Fibroblast of lung (primary cell): ENCODE data around the gene MSANTD1. TPM values are rescaled to one million over a fixed set of nuclear protein-coding genes. Genes with fewer than 3 reads are reported as not detected.

Experiments
- DNase-seq, 2 donors: peaks; one replicate each; pipeline versions ENCODE4 v3.0.0 to v3.0.0-alpha.2; 2010; ENCODE audit warnings: low read depth in 2 of 2
- H2AFZ ChIP-seq: 2 replicates; pipeline ENCODE4 v1.5.1; 2012; ENCODE audit warnings: low read length, control low read depth, inconsistent platforms
- H3K27ac ChIP-seq: 2 replicates; pipeline ENCODE4 v1.5.1; 2011; ENCODE audit warnings: low read length, control low read depth; ENCODE audit not compliant: insufficient read depth
- H3K27me3 ChIP-seq: 2 replicates; pipeline ENCODE4 v1.5.1; 2011; ENCODE audit warnings: mild to moderate bottlenecking, low read length; ENCODE audit not compliant: control insufficient read depth, insufficient read depth
- H3K36me3 ChIP-seq: 2 replicates; pipeline ENCODE4 v1.5.1; 2011; ENCODE audit warnings: low read length; ENCODE audit not compliant: control insufficient read depth, insufficient read depth
- H3K4me1 ChIP-seq: 2 replicates; pipeline ENCODE4 v1.5.1; 2011; ENCODE audit warnings: low read length; ENCODE audit not compliant: control insufficient read depth, insufficient read depth; ENCODE audit errors: extremely low read depth
- H3K4me2 ChIP-seq: 2 replicates; pipeline ENCODE4 v1.5.1; 2011; ENCODE audit warnings: low read length, control low read depth; ENCODE audit not compliant: insufficient read depth; ENCODE audit errors: extremely low read depth
- H3K4me3 ChIP-seq, 4 experiments: fragments of 200-600 bp in 1 of 4; sonication (generic) in 1 of 4; replicated peaks in 1 of 4; 2 replicates each; pipeline ENCODE4 v1.5.1; 2011 to 2016; ENCODE audit warnings: low read length in 4 of 4, low read depth in 3 of 4, mild to moderate bottlenecking in 3 of 4, control low read depth in 2 of 4, inconsistent platforms in 1 of 4, mixed read lengths in 1 of 4; ENCODE audit not compliant: insufficient read depth in 1 of 4; ENCODE audit errors: control extremely low read depth in 1 of 4
- H3K79me2 ChIP-seq: 2 replicates; pipeline ENCODE4 v1.5.1; 2012; ENCODE audit warnings: mild to moderate bottlenecking, low read length, inconsistent platforms; ENCODE audit not compliant: control insufficient read depth, insufficient read depth
- H3K9ac ChIP-seq: 2 replicates; pipeline ENCODE4 v1.5.1; 2011; ENCODE audit warnings: mild to moderate bottlenecking, low read length, control low read depth; ENCODE audit not compliant: insufficient read depth
- H3K9me3 ChIP-seq: 2 replicates; pipeline ENCODE4 v1.5.1; 2012; ENCODE audit warnings: low read depth, low read length; ENCODE audit not compliant: control insufficient read depth, insufficient read depth
- H4K20me1 ChIP-seq: 2 replicates; pipeline ENCODE4 v1.5.1; 2011; ENCODE audit warnings: low read length; ENCODE audit not compliant: control insufficient read depth, insufficient read depth; ENCODE audit errors: extremely low read depth
- EZH2 ChIP-seq: IDR thresholded peaks from 2 replicates; pipeline ENCODE4 v1.5.1; 2012; ENCODE audit warnings: low read length, control low read depth, mild to moderate bottlenecking; ENCODE audit errors: missing control alignments
- polyA plus RNA-seq, 2 donors: library from polyadenylated mRNA; depleted of rRNA in 1 of 2; stranded (reverse) in 1 of 2; unstranded in 1 of 2; fragments of >200 nt; gene quantifications; 2 replicates each; pipeline ENCODE4 v1.2.1, GENCODE V29; 2011 to 2012; ENCODE audit warnings: missing spikeins in 1 of 2
- total RNA-seq: library from RNA; depleted of rRNA; stranded (reverse); fragments of >200 nt; gene quantifications from 2 replicates; pipeline ENCODE4 v1.2.1, GENCODE V29; 2014
- TF ChIP-seq, protein P1 (sequence below), 2 donors: IDR thresholded peaks in 1 of 2; conservative IDR thresholded peaks in 1 of 2; 1 replicate in 1 of 2; 2 replicates in 1 of 2; pipeline ENCODE4 v1.5.1; 2011 to 2012; ENCODE audit warnings: low read length in 2 of 2, control low read depth in 1 of 2, inconsistent platforms in 1 of 2, low read depth in 1 of 2, mild to moderate bottlenecking in 1 of 2

Gene MSANTD1
- total and polyA plus RNA-seq, 2 donors (not counting 1 experiment from before 2014, with no cell fraction given) = 0.50 TPM; not detected in 1

DNA sequence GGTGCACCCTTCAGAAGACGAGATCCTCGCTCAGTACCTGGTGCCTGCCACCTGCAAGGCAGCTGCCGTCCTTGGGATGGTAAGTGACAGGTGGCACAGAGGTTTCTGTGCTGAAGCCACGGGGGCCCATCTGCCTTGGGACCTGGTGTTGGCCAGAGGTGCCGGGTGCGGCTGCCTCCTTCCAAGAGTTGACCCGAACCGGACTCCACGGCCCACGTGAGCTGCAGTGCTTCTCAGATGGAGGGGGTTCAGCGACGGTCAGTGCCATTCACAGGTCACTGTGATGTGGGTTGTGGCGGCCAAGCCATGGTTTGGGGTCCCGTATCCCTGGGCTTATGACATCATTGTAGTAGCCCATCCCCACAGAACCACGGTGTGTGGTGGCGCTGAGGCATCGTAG, 19.0 kb upstream of the MSANTD1 start:
- Histone ChIP-seq H3K79me2 (no peaks in the 10 kb centered on the region), H4K20me1 (no peaks in the 10 kb centered on the region), H3K9ac (no peak overlapping the region), H3K36me3 (peaks cover 30% of the 10 kb centered on the region), H3K27ac (no peak overlapping the region), H3K4me1 (no peaks in the 10 kb centered on the region), H3K27me3 (no peaks in the 10 kb centered on the region), H3K4me2 (no peak overlapping the region), H3K9me3 (no peaks in the 10 kb centered on the region), H2AFZ (no peak overlapping the region), H3K4me3 (no peak overlapping the region)
- TF ChIP-seq, protein P1, sequence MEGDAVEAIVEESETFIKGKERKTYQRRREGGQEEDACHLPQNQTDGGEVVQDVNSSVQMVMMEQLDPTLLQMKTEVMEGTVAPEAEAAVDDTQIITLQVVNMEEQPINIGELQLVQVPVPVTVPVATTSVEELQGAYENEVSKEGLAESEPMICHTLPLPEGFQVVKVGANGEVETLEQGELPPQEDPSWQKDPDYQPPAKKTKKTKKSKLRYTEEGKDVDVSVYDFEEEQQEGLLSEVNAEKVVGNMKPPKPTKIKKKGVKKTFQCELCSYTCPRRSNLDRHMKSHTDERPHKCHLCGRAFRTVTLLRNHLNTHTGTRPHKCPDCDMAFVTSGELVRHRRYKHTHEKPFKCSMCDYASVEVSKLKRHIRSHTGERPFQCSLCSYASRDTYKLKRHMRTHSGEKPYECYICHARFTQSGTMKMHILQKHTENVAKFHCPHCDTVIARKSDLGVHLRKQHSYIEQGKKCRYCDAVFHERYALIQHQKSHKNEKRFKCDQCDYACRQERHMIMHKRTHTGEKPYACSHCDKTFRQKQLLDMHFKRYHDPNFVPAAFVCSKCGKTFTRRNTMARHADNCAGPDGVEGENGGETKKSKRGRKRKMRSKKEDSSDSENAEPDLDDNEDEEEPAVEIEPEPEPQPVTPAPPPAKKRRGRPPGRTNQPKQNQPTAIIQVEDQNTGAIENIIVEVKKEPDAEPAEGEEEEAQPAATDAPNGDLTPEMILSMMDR (conservative IDR thresholded peaks at IDR 0.05 in 1 of 2, IDR thresholded peaks at IDR 0.05 in 1 of 2; ENCODE audit: low read depth in 1 of 2, low read length in 2 of 2) = no peak
- no peak for TF ChIP-seq EZH2
- no peak for DNase-seq

DNA sequence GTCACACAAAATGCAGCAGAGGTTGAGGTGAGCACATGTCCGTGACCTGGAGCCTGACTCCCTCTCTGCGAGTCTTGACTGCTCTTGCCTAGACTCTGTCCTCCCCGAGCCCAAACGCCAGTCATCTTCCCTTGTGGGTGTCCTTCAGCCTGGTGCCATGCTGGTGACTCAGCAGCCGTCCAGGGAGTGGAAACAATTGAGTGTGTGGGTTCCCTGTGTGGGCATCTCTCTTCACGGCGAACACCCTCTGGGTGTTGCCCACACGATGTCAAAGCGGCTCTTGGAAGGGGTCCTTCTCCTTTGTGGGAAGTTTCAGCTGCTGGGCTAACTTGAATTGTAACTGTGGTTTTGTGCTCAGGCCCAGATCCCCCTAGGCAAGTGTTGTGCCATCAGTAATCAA, 17.5 kb upstream of the MSANTD1 start:
- no peaks in the 10 kb centered on the region for H4K20me1 ChIP-seq
- no peak overlapping the region for H3K9ac ChIP-seq
- H3K36me3 ChIP-seq = peaks cover 31% of the 10 kb centered on the region
- H3K4me3 ChIP-seq = no peak overlapping the region
- H3K9me3 ChIP-seq = no peaks in the 10 kb centered on the region
- H3K27me3 ChIP-seq = no peaks in the 10 kb centered on the region
- no peak overlapping the region for H3K4me2 ChIP-seq
- no peak for TF ChIP-seq EZH2
- TF ChIP-seq, protein P1 (conservative IDR thresholded peaks at IDR 0.05 in 1 of 2, IDR thresholded peaks at IDR 0.05 in 1 of 2; ENCODE audit: low read depth in 1 of 2, low read length in 2 of 2) = no peak
- DNase-seq = peak in 1 of 2 donors; percentile 23
- no peaks in the 10 kb centered on the region for H3K79me2 ChIP-seq
- H2AFZ ChIP-seq = no peak overlapping the region
- H3K27ac ChIP-seq = no peak overlapping the region
- no peaks in the 10 kb centered on the region for H3K4me1 ChIP-seq

DNA sequence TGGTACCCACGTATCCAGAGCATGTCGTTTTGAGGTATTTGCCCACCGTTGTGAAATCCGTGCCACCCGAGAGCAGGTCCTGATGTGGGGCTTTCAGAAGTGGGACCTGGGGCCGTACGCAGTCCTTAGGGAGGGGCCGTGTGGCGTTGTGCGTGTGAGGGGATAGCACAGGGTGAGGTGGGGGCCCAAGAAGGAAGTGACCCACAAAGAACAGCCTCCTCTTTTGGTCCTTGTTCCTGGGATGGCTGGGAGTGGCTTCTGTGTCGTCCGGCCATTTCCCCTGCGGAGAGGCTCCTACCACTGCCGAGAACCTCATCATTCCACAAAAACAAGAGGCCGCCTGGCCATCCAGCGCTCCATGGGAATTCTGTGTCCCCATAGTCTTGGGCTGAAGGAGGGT, 17.0 kb upstream of the MSANTD1 start:
- TF ChIP-seq, protein P1 (conservative IDR thresholded peaks at IDR 0.05 in 1 of 2, IDR thresholded peaks at IDR 0.05 in 1 of 2; ENCODE audit: low read depth in 1 of 2, low read length in 2 of 2) = no peak
- TF ChIP-seq EZH2 = no peak
- no peak overlapping the region for H3K27ac ChIP-seq
- H4K20me1 ChIP-seq = no peaks in the 10 kb centered on the region
- no peak overlapping the region for H3K4me3 ChIP-seq
- H3K79me2 ChIP-seq = no peaks in the 10 kb centered on the region
- H2AFZ ChIP-seq = no peak overlapping the region
- no peak overlapping the region for H3K9ac ChIP-seq
- H3K36me3 ChIP-seq = peaks cover 31% of the 10 kb centered on the region
- H3K4me2 ChIP-seq = no peak overlapping the region
- no peaks in the 10 kb centered on the region for H3K27me3 ChIP-seq
- H3K9me3 ChIP-seq = no peaks in the 10 kb centered on the region
- H3K4me1 ChIP-seq = no peaks in the 10 kb centered on the region
- DNase-seq = no peak
